HT-29 (cell line): ENCODE data around the gene MOB3A. TPM values are rescaled to one million over a fixed set of nuclear protein-coding genes. Genes with fewer than 3 reads are reported as not detected.
"Not testable (repeated sequence)": the region's sequence is repeated elsewhere in the genome, so short reads cannot be mapped to it uniquely, and the experiment has no call there.

Experiments
- DNase-seq: peaks from one replicate; pipeline ENCODE4 v3.0.0-alpha.2; 2015; ENCODE audit warnings: low spot score
- small RNA-seq: library from RNA; depleted of rRNA; stranded (forward); fragments of <200 nt; gene quantifications from one replicate; pipeline ENCODE3, GENCODE V24; 2014
- total RNA-seq: library from RNA; depleted of rRNA; stranded (reverse); fragments of >200 nt; shearing (Covaris generic); gene quantifications from 2 replicates; pipeline ENCODE4 v1.2.3, GENCODE V29; 2014; rRNA removed

The MOB3A gene
- total RNA-seq, 1 experiment from 2014 or later = 9.2 TPM

DNA sequence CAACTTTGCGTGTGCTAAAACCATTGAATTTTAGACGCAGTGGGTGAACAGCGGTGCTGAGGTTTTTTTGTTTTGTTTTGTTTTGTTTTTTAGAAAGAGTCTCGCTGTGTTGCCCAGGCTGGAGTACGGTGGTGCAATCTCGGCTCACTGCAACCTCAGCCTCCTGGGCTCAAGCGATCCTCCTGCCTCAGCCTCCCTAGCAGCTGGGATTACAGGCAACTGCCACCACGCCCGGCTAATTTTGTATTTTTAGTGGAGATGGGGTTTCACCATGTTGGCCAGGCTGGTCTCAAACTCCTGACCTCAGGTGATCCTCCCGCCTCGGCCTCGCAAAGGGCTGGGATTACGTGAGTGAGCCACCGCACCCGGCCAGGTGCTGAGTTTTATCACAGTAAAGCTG lies 61.9 kb downstream of the MOB3A start:
- not testable (repeated sequence) for DNase-seq

DNA sequence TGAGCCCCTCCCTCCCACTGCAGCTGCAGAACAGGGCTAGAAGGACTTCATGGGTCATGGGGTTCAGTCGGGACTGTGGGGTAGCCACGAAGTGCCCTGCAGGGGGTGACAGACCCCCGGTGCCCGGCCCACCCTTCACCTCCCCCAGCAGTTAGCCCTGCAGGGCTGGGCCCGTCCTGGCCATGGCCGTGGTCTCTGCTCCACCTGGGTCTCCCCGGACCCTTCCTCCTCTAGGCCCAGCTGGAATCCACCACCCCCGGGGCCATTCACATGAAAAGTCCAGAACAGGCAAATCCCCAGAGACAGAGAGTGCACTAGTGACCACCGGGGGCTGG lies 62.3 kb downstream of the MOB3A start:
- DNase-seq = no peak

DNA sequence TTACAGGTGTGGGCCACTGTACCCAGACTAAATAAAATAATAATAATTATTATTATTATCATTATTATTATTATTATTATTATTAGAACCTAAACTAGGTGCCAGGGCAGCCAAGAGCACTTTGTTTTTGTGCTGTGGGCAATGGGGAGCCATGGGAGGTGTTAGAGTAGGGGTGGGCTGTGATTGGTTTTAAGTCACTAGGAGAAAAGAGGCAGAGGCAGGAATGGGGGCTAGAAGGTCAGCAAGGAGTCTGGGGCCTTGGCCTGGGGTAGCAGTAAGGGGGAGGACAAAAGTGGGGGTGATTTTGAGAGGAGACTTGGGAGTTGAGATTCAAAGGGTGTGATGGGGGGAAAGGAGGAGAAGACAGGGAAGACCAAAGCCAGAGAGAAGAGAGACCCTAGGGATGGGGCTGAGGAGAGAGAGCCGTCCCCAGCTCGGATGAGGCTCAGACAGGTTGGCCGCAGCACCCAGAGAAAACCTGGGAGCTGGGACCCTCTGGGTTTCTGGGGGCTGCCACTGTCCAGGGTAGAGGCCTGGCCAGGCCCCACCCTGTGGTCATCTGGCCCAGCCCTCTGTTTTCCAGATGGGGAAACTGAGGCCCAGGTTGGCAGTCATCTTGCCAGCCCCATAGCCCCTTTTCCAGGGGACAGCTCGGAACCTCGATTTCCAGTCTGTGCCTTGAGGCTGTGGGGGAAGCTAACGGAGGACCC lies 62.9 kb downstream of the MOB3A start:
- no peak for DNase-seq

DNA sequence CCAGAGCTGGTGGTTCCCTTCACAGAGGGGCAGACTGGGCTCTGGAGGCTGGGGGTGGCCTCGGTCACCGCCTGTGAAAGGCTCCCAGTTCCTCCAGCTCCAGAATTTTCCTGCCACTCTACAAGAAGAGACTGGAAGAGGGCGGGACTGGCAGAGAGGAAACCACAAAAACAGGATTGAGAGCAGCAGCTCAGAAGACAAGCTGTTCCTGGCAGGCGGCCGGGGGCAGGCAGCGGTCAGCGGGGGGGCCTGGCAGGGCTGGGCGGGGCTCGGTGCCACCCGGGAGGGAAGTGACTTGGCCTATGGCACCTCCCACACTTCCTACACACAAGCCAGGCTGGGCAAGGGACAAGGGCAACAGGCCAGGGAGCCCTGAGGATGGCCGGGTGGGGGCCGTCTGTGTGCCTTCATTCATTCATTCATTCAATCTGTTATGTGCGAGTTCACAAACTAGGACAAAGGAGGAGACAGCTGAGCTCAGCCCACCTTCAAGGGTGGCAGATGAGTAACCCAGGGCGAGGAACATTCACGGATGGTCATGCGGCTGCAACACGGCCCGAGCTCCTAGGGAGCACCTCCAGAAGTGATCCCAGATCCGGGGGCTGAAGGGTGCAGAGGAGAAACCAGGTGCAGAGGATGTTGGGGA lies 63.7 kb downstream of the MOB3A start:
- DNase-seq = peak; percentile 88

DNA sequence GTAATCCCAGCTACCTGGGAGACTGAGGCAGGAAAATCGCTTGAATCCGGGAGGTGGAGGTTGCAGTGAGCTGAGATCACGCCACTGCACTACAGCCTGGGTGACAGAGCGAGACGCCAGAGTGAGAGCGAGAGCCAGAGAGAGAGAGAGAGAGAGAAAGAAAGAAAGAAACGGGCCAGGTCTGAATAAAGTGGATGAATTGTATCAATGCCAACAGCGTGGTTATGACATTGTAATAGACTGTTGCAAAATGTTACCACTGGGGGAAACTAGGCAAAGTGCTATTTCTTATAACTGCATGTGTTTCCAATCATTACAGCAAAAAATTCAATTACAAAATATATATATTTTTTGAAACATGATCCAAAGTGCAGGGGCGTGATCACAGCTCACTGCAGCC lies 68.8 kb downstream of the MOB3A start:
- no peak for DNase-seq

DNA sequence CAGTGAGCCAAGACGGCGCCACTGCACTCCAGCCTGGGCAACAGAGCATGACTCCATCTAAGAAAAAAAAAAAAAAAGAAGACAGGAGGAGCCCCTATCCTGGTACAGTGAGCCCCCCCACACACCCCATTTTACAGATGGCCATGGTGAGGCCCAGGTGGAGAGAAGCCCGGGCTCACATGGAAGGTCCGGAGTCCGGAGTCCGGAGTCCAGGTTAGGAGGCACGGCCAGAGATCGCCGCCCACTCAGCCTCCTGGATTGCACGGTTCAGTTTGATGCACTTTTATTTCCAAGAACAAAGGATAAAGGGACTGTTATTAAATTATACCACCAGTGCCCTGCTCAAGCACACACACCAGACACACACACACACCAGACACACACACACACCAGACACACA lies 69.4 kb downstream of the MOB3A start:
- DNase-seq = no peak

DNA sequence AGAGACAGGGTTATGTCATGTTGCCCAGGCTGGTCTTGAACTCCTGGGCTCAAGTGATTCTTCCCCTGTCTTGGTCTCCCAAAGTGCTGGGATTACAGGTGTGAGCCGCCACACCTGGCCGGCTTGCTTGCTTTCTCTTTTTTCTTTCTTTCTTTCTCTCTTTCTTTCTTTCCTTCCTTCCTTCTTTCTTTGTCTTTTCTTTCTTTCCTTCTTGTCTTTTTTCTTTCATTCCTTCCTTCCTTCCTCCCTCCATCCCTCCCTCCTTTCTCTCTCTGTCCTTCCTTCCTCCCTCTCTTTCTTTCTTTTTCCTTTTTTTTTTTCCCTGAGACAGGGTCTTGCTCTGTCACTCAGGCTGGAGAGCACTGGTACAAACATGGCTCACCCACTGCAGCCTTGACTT lies 73.8 kb downstream of the MOB3A start:
- no peak for DNase-seq

DNA sequence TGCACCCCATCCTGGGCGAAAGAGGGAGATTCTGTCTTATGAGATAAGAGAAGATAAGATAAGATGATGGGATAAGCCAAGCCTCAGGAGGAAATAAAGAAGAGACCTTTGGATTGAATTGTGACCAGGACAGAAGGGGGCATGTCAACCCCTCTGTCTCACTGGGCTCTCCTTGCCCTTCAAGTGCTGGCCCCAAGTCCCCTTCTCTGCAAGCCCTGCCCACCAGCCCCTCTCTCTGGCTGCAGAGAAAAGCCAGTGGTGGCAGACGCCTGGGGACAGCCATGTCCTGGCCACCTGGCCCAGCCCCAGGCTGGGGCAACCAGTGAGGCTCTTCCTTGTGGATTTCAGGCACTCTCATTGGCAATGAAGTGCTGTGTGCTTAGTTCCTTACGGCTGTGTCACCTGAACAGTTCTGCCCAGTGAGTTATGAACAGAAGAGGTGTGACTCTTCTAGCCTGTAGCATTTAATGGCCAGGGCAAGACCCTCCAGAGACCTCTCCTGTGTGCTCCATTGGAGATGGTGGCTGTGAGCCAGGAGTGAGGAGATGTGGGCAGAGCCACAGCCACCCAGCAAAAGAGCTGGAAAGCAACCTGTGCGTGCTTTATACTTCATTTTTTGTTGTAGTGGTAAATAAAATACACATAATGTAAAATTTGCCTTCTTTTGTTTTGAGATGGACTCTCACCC lies 74.5 kb downstream of the MOB3A start:
- no peak for DNase-seq

Small RNA genes within 50 kb of the gene (small RNA-seq; reads per million reads assigned to genes)
- not detected for gene AC007136.1

Other genes starting within 250 kb of the MOB3A start
- gene REXO1, start 247.8 kb downstream of the MOB3A start, total RNA-seq = 19.1 and 26.1 TPM in 2 replicates
- 25.2 and 34.5 TPM in 2 replicates for gene KLF16, start 232.7 kb downstream of the MOB3A start, total RNA-seq
- 136 and 141 TPM in 2 replicates for gene ABHD17A, start 210.8 kb downstream of the MOB3A start, total RNA-seq
- gene ADAT3, start 190.9 kb downstream of the MOB3A start, total RNA-seq = 3.2 and 6.9 TPM in 2 replicates
- 67.6 and 73.3 TPM in 2 replicates for gene SCAMP4, start 190.9 kb downstream of the MOB3A start, total RNA-seq
- gene CSNK1G2, start 155.2 kb downstream of the MOB3A start, total RNA-seq = 175 and 178 TPM in 2 replicates
- gene BTBD2, start 80.6 kb downstream of the MOB3A start, total RNA-seq = 43.3 and 56.4 TPM in 2 replicates
- gene MKNK2, start 45.1 kb downstream of the MOB3A start, total RNA-seq = 212 and 223 TPM in 2 replicates
- 2.7 and 5.3 TPM in 2 replicates for gene IZUMO4, start 589 bp upstream of the MOB3A start, total RNA-seq
- gene AP3D1, start 55.2 kb upstream of the MOB3A start, total RNA-seq = 143 and 145 TPM in 2 replicates
- 12.9 and 19.5 TPM in 2 replicates for gene DOT1L, start 67.6 kb upstream of the MOB3A start, total RNA-seq
- gene PLEKHJ1, start 140.0 kb upstream of the MOB3A start, total RNA-seq = 295 and 307 TPM in 2 replicates
- gene SF3A2, start 140.5 kb upstream of the MOB3A start, total RNA-seq = 80.5 and 102 TPM in 2 replicates
- gene AMH, start 153.0 kb upstream of the MOB3A start, total RNA-seq = 17.3 and 19.9 TPM in 2 replicates
- gene JSRP1, start 160.1 kb upstream of the MOB3A start, total RNA-seq = 0.34 and 0.38 TPM in 2 replicates
- gene PEAK3, start 185.8 kb upstream of the MOB3A start, total RNA-seq = not detected in 2 replicates
- gene LINGO3, start 211.8 kb upstream of the MOB3A start, total RNA-seq = 0.20 TPM in 1 of 2 replicates, not detected in the other
- gene LSM7, start 232.3 kb upstream of the MOB3A start, total RNA-seq = 276 and 306 TPM in 2 replicates
- gene SPPL2B, start 232.4 kb upstream of the MOB3A start, total RNA-seq = 85.0 and 121 TPM in 2 replicates